HEK293 (cell line): ENCODE results near the gene PLCG1.
A peak's percentile ranks its signal among the peaks of the same experiment; 100 is the strongest.

Experiments
- CTCF ChIA-PET: fragments of 350-600 bp; formaldehyde crosslinking; extraction: SDS; loops from one replicate; lab custom pipeline; 2021; ENCODE audit warnings: antibody characterized with exemption; lab: Yijun Ruan, JAX
- POLR2A ChIA-PET: fragments of 300-600 bp; formaldehyde crosslinking; extraction: SDS; loops from one replicate; lab custom pipeline; 2020; ENCODE audit warnings: antibody characterized with exemption, inconsistent platforms; lab: Yijun Ruan, JAX
- H3K27ac ChIP-seq: fragments of 200-500 bp; sonication (Bioruptor generic); 2 replicates; pipeline ENCODE4 v1.5.1; 2014; ENCODE audit warnings: low read depth, low read length, control low read depth, inconsistent platforms; ENCODE audit errors: extremely low read depth
- H3K36me3 ChIP-seq, 2 experiments: fragments of 200-500 bp in 1 of 2; sonication (Bioruptor generic) in 1 of 2; 1 replicate in 1 of 2; 2 replicates in 1 of 2; pipeline ENCODE4 v1.5.1; 2014 to 2017; ENCODE audit warnings: inconsistent platforms in 2 of 2, low read length in 2 of 2; ENCODE audit not compliant: control insufficient read depth in 2 of 2, insufficient read depth in 1 of 2
- H3K4me1 ChIP-seq: fragments of 200-500 bp; sonication (Bioruptor generic); 2 replicates; pipeline ENCODE4 v1.5.1; 2014; ENCODE audit warnings: mild to moderate bottlenecking, low read length, inconsistent platforms; ENCODE audit not compliant: control insufficient read depth, insufficient read depth
- H3K4me3 ChIP-seq: 2 replicates; pipeline ENCODE4 v1.5.1; 2011; ENCODE audit warnings: low read depth, mild to moderate bottlenecking, control low read depth, low read length, moderate library complexity
- H3K9me3 ChIP-seq: fragments of 200-500 bp; sonication (Bioruptor generic); 2 replicates; pipeline ENCODE4 v1.5.1; 2014; ENCODE audit warnings: low read depth, low read length, inconsistent platforms; ENCODE audit not compliant: control insufficient read depth, insufficient read depth
- KLF7 ChIP-seq: fragments of 450-650 bp; formaldehyde crosslinking; IDR thresholded peaks from 2 replicates; pipeline ENCODE4 v1.5.1; 2016; ENCODE audit warnings: missing biosample characterization, missing genetic modification characterization, borderline replicate concordance
- KLF9 ChIP-seq: fragments of 450-650 bp; formaldehyde crosslinking; IDR thresholded peaks from 2 replicates; pipeline ENCODE4 v1.5.1; 2016; ENCODE audit warnings: missing biosample characterization, missing genetic modification characterization, low read depth
- PRDM6 ChIP-seq: fragments of 450-650 bp; formaldehyde crosslinking; IDR thresholded peaks from 2 replicates; pipeline ENCODE4 v1.5.1; 2017; ENCODE audit warnings: missing biosample characterization, missing genetic modification characterization
- SCRT2 ChIP-seq: fragments of 450-650 bp; formaldehyde crosslinking; IDR thresholded peaks from 2 replicates; pipeline ENCODE4 v1.5.1; 2016; ENCODE audit warnings: missing biosample characterization, missing genetic modification characterization
- ZNF202 ChIP-seq: fragments of 450-650 bp; formaldehyde crosslinking; IDR thresholded peaks from 2 replicates; pipeline ENCODE4 v1.5.1; 2016; ENCODE audit warnings: missing biosample characterization, missing genetic modification characterization, borderline replicate concordance
- ZNF354C ChIP-seq: fragments of 450-650 bp; formaldehyde crosslinking; IDR thresholded peaks from 2 replicates; pipeline ENCODE4 v1.5.1; 2016; ENCODE audit warnings: missing biosample characterization, missing genetic modification characterization, low read depth, borderline replicate concordance
- ZNF362 ChIP-seq: fragments of 450-650 bp; formaldehyde crosslinking; IDR thresholded peaks from 2 replicates; pipeline ENCODE4 v1.5.1; 2016; ENCODE audit warnings: missing biosample characterization, missing genetic modification characterization
- ZNF510 ChIP-seq: fragments of 450-650 bp; formaldehyde crosslinking; IDR thresholded peaks from 2 replicates; pipeline ENCODE4 v1.5.1; 2018; ENCODE audit warnings: mild to moderate bottlenecking, missing genetic modification characterization, missing biosample characterization; ENCODE audit not compliant: insufficient replicate concordance
- ZNF549 ChIP-seq: fragments of 450-650 bp; IDR thresholded peaks from 2 replicates; pipeline ENCODE4 v1.5.1; 2018; ENCODE audit warnings: missing biosample characterization, missing genetic modification characterization, mild to moderate bottlenecking, inconsistent platforms, moderate library complexity
- ZNF621 ChIP-seq: fragments of 450-650 bp; formaldehyde crosslinking; IDR thresholded peaks from 2 replicates; pipeline ENCODE4 v1.5.1; 2017; ENCODE audit warnings: missing biosample characterization, missing genetic modification characterization
- ZSCAN16 ChIP-seq: fragments of 450-650 bp; formaldehyde crosslinking; IDR thresholded peaks from 2 replicates; pipeline ENCODE4 v1.5.1; 2016; ENCODE audit warnings: missing biosample characterization, missing genetic modification characterization
- ZXDB ChIP-seq: fragments of 450-650 bp; formaldehyde crosslinking; IDR thresholded peaks from 2 replicates; pipeline ENCODE4 v1.5.1; 2016; ENCODE audit warnings: missing biosample characterization, missing genetic modification characterization
- TF ChIP-seq, protein P1 (sequence below): fragments of 450-650 bp; formaldehyde crosslinking; IDR thresholded peaks from 2 replicates; pipeline ENCODE4 v1.5.1; 2016; ENCODE audit warnings: missing biosample characterization, missing genetic modification characterization

PLCG1 gene

DNA sequence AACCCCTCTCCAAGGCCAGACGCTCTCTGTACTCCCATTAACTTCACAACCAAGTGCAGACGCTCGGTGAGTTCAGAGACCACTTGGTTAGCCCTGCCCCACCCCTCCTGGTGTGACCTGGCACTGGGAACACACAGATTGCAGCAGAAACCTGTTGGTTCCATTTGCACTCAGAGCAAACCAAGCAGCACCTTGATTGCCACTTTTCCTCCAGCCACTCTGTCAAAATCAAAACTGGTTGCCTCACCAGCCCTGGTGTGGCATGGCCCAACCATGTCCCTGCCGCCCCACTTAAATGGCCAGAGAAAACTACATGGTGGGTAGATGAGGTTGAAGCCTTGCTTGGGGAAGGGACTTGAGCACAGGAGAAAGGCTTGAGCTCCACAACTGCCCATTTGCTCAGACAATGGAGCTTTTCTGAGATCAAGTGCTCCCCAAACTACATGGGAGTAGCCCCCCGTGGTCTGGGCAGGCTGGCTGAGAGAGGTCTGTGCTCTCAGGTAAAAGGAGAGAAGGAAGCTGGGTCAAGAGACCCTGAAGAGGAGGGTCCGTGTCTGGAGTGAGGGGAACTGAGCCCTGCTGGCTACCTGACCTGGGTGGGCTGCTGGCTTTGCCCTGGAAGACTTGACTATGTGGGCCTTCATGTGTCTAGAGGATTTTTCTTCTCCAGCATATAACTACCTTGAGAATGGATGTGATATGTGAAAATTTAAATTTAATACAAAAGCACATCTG is 43.4 kb downstream of the PLCG1 start:
- no peak overlapping the region for H3K4me3 ChIP-seq
- no peaks in the 10 kb centered on the region for H3K9me3 ChIP-seq
- POLR2A ChIA-PET = no interaction called here
- H3K4me1 ChIP-seq = no peaks in the 10 kb centered on the region
- no peak overlapping the region for H3K27ac ChIP-seq
- CTCF ChIA-PET = interaction anchor here (1.0 kb wide), 1 partner anchor 159 kb away, joined by 4 read pairs; no protein-coding TSS in a partner anchor
- TF ChIP-seq SCRT2 (tag by site-specific recombination) (peak; percentile 72), KLF9 (tag by site-specific recombination) (no peak)
- H3K36me3 ChIP-seq = peaks cover 0 to 57% of the 10 kb centered on the region in 2 experiments; a peak in 1 of 3 replicates

GRCh38 chr20:41181567-41181966 is 44.2 kb downstream of the PLCG1 start:
- H3K27ac ChIP-seq = no peak overlapping the region
- TF ChIP-seq ZXDB (tag by site-specific recombination) (no peak), ZNF549 (no peak), ZSCAN16 (tag by site-specific recombination) (no peak), PRDM6 (tag by site-specific recombination) (no peak), ZNF362 (tag by site-specific recombination) (no peak), KLF7 (tag by site-specific recombination) (no peak), ZNF354C (tag by site-specific recombination) (no peak), ZNF202 (no peak)
- TF ChIP-seq, protein P1, sequence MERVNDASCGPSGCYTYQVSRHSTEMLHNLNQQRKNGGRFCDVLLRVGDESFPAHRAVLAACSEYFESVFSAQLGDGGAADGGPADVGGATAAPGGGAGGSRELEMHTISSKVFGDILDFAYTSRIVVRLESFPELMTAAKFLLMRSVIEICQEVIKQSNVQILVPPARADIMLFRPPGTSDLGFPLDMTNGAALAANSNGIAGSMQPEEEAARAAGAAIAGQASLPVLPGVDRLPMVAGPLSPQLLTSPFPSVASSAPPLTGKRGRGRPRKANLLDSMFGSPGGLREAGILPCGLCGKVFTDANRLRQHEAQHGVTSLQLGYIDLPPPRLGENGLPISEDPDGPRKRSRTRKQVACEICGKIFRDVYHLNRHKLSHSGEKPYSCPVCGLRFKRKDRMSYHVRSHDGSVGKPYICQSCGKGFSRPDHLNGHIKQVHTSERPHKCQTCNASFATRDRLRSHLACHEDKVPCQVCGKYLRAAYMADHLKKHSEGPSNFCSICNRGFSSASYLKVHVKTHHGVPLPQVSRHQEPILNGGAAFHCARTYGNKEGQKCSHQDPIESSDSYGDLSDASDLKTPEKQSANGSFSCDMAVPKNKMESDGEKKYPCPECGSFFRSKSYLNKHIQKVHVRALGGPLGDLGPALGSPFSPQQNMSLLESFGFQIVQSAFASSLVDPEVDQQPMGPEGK (tag by site-specific recombination) = no peak
- H3K9me3 ChIP-seq = no peaks in the 10 kb centered on the region
- CTCF ChIA-PET = interaction anchor here (0.6 to 1.2 kb wide), 3 partner anchors 9 to 158 kb away, joined by 4 to 8 read pairs (median 4); no protein-coding TSS in a partner anchor
- H3K4me3 ChIP-seq = no peak overlapping the region
- peaks cover 0 to 49% of the 10 kb centered on the region in 2 experiments; a peak in 1 of 3 replicates for H3K36me3 ChIP-seq
- H3K4me1 ChIP-seq = no peaks in the 10 kb centered on the region
- POLR2A ChIA-PET = no interaction called here

GRCh38 chr20:41182296-41183212 is 45.2 kb downstream of the PLCG1 start:
- Histone ChIP-seq H3K36me3 (peaks cover 0 to 39% of the 10 kb centered on the region in 2 experiments; a peak in 1 of 3 replicates), H3K27ac (no peak overlapping the region), H3K4me1 (no peaks in the 10 kb centered on the region), H3K4me3 (no peak overlapping the region), H3K9me3 (no peaks in the 10 kb centered on the region)
- TF ChIP-seq ZNF510 (tag by site-specific recombination) = no peak
- TF ChIP-seq ZNF621 (tag by site-specific recombination) = no peak
- ChIA-PET POLR2A (no interaction called here), CTCF (interaction anchor here (1.2 to 2.6 kb wide), 2 partner anchors 10 kb away, joined by 8 to 13 read pairs; no protein-coding TSS in a partner anchor)
